Hepatocyte (in vitro differentiated cells): ENCODE results near the gene COA3.

Experiments
- CTCF ChIP-seq: fragments of 200-600 bp; sonication (generic); IDR thresholded peaks from 2 replicates; pipeline ENCODE4 v1.5.1; 2016; ENCODE audit warnings: antibody characterized with exemption, mild to moderate bottlenecking; ENCODE audit not compliant: poor library complexity
- EZH2 ChIP-seq: fragments of 200-600 bp; sonication (generic); IDR thresholded peaks from 2 replicates; pipeline ENCODE4 v1.6.1; 2016; ENCODE audit warnings: antibody characterized with exemption, mild to moderate bottlenecking, borderline replicate concordance
- EZH2phosphoT487 ChIP-seq: fragments of 200-600 bp; sonication (generic); IDR thresholded peaks from one replicate; pipeline ENCODE4 v1.6.1; 2018; ENCODE audit warnings: antibody characterized with exemption, mild to moderate bottlenecking, low read depth, moderate library complexity; ENCODE audit not compliant: unreplicated experiment, severe bottlenecking

GRCh38 chr17:42796066-42796758, 2.3 kb downstream of the COA3 start:
- no peak for TF ChIP-seq CTCF
- TF ChIP-seq EZH2 = no peak
- TF ChIP-seq EZH2phosphoT487 = no peak
